Lower leg skin (tissue), 3 donors: ENCODE data around the gene EI24.

Experiments
- POLR2A ChIP-seq, 2 donors: fragments of 450-650 bp; IDR thresholded peaks; one replicate each; pipeline ENCODE4 v1.6.1; 2016 to 2017; ENCODE audit warnings: antibody characterized with exemption in 2 of 2, mild to moderate bottlenecking in 1 of 2, moderate library complexity in 1 of 2
- TF ChIP-seq, protein P1 (sequence below), 3 donors: fragments of 450-650 bp; IDR thresholded peaks; one replicate each; pipeline ENCODE4 v1.5.1; 2016; ENCODE audit warnings: antibody characterized with exemption in 3 of 3, mild to moderate bottlenecking in 3 of 3, moderate library complexity in 2 of 3

DNA sequence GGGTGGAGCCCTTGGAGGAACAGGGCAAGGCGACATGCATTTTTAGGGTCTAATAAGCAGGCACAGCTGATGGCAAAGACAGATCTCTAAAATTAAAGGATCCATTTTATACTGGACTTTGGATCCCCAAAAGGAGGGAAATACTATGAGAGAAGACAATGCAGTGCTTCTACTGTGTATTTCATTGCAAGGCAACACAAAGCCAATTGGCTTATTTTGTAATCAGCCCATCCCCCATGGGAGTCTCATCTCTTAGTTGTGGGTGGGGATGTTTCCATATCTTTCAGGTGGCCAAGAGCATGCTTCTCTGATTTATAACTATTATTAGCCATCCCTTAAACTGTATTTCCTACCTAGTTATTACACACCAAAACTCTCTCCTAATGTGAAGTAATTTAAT, 18.5 kb upstream of the EI24 start:
- TF ChIP-seq, protein P1, sequence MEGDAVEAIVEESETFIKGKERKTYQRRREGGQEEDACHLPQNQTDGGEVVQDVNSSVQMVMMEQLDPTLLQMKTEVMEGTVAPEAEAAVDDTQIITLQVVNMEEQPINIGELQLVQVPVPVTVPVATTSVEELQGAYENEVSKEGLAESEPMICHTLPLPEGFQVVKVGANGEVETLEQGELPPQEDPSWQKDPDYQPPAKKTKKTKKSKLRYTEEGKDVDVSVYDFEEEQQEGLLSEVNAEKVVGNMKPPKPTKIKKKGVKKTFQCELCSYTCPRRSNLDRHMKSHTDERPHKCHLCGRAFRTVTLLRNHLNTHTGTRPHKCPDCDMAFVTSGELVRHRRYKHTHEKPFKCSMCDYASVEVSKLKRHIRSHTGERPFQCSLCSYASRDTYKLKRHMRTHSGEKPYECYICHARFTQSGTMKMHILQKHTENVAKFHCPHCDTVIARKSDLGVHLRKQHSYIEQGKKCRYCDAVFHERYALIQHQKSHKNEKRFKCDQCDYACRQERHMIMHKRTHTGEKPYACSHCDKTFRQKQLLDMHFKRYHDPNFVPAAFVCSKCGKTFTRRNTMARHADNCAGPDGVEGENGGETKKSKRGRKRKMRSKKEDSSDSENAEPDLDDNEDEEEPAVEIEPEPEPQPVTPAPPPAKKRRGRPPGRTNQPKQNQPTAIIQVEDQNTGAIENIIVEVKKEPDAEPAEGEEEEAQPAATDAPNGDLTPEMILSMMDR (IDR thresholded peaks at IDR 0.05), result no peak
- TF ChIP-seq POLR2A (IDR thresholded peaks at IDR 0.05), result no peak
